Measurements from ENCODE around the gene SLC5A10. TPM values are rescaled to one million over a fixed set of nuclear protein-coding genes. Genes with fewer than 3 reads are reported as not detected.
A peak's percentile ranks its signal among the peaks of the same experiment; 100 is the strongest.
"Not testable (repeated sequence)": the region's sequence is repeated elsewhere in the genome, so short reads cannot be mapped to it uniquely, and the experiment has no call there.

The SLC5A10 gene
- total RNA-seq, result under 1 TPM; 0.26 to 0.27 TPM
- long read RNA-seq, partial matches to known transcripts, result 0 of 5 reads
- long read RNA-seq, other reads (novel, unspliced or antisense), result 5 of 5 reads

GRCh38 chr17:18951941-18952842 lies at the start of gene SLC5A10:
SLC5A10 (plus strand) TSS chr17:18952165; CDS start chr17:18952206, 41 bp downstream.
- DNase-seq (no peak), ATAC-seq (no peak)
- intact Hi-C loops (cut with DNase I), result no loop called here

GRCh38 chr17:18904482-18904881 lies 47.5 kb upstream of the SLC5A10 start:
- no peak for DNase-seq
- ATAC-seq, result no peak
- intact Hi-C loops (cut with DNase I), result no loop called here

GRCh38 chr17:18905226-18905625 lies 46.7 kb upstream of the SLC5A10 start:
- DNase-seq, result no peak
- ATAC-seq, result no peak
- intact Hi-C loops (cut with DNase I), result no loop called here

GRCh38 chr17:18910326-18910725 lies 41.6 kb upstream of the SLC5A10 start:
- DNase-seq, result no peak
- ATAC-seq, result no peak
- intact Hi-C loops (cut with DNase I), result no loop called here

DNA sequence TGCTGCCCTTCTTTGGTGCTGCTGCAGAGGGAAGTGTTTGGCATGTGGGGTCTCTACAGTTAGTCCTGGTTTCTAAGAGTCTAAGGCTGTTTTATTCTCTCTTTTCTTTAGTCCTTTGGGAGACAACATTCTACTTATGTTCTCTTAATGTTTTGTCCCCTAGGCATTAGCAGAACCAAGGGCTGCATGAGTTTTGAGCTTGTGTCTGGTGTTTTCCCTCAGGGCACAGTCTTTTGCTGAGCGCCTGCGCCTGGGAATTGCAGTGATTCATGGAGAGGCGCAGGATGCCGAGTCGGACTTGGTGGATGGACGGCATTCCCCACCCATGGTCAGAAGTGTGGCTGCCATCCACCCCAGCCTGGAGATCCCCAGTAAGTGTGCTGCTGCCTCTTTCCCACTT lies 41.1 kb upstream of the SLC5A10 start:
- no peak for ATAC-seq
- intact Hi-C loops (cut with DNase I), result no loop called here

DNA sequence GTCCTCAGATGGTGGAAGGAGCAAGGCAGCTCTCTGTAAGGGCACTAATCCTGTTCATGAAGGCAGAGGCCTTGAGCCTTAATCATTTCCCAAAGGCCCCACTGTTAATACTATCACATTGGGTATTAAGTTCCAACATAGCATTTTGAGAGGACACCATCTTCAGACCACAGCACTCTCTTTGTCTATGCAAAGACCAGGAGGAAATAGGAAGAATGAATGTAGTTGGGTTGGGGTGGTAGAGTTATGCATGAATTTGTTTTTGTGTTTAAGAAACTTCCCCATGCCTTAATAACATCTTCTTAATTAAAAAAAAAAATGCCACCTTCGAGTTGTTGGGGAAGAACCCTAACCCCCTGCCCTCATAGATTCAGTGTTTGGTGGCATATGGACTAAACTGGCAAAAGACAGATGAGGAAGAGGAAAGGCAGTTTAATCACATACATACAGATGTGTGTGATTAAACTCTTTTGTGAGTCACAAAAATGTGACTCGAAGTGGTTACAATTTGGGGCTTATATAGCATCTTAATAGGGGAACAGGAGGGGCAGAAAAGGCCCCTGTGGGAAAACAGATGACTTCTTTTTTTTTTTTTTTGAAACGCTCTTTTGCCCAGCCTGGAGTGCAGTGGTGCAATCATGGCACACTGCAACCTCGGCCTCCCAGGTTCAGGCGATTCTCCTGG lies 35.0 kb upstream of the SLC5A10 start:
- intact Hi-C loops (cut with DNase I), result no loop called here

More for the DNA sequence above, 41.1 kb upstream of the SLC5A10 start:
- no peak for DNase-seq

GRCh38 chr17:18917506-18918032 lies 34.4 kb upstream of the SLC5A10 start:
- ATAC-seq, result no peak
- intact Hi-C loops (cut with DNase I), result no loop called here
- no peak for DNase-seq

More for the DNA sequence above, 35.0 kb upstream of the SLC5A10 start:
- no peak for DNase-seq
- no peak for ATAC-seq

- intact Hi-C loops (cut with DNase I), result loop anchor here in 1 of 2 donors (10.0 kb wide), 1 partner anchor 55 kb away; no protein-coding TSS in a partner anchor
Measured at GRCh38 chr17:18919963-18920362, 32.0 kb upstream of the SLC5A10 start.

GRCh38 chr17:18920911-18921441 lies 31.0 kb upstream of the SLC5A10 start:
- no peak for ATAC-seq

More at GRCh38 chr17:18919963-18920362, 32.0 kb upstream of the SLC5A10 start:
- DNase-seq, result no peak
- no peak for ATAC-seq

DNA sequence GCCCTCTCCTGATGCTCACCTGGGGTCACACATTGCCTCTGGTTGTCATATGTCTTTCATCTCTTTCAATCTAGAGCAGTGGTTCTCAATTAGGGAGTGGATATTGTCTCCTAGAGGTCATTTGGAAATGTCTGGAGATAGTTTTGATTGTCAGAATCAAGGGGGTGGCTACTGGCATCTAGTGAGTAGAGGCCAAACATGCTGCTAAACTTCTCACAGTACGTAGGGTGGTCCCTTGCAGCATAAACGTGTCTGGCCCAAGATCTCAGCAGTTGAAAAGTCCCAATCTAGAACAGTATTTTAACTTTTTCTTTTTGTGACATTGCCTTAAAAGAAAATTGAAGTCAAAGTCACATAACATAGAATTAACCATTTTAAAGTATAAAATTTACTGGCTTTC lies 30.5 kb upstream of the SLC5A10 start:
- DNase-seq (no peak), ATAC-seq (no peak)
- intact Hi-C loops (cut with DNase I), result loop anchor here in 1 of 2 donors (10.0 kb wide), 1 partner anchor 57 kb away; no protein-coding TSS in a partner anchor

More at GRCh38 chr17:18920911-18921441, 31.0 kb upstream of the SLC5A10 start:
- intact Hi-C loops (cut with DNase I), result loop anchor here in 1 of 2 donors (10.0 kb wide), 1 partner anchor 56 kb away; no protein-coding TSS in a partner anchor
- no peak for DNase-seq

DNA sequence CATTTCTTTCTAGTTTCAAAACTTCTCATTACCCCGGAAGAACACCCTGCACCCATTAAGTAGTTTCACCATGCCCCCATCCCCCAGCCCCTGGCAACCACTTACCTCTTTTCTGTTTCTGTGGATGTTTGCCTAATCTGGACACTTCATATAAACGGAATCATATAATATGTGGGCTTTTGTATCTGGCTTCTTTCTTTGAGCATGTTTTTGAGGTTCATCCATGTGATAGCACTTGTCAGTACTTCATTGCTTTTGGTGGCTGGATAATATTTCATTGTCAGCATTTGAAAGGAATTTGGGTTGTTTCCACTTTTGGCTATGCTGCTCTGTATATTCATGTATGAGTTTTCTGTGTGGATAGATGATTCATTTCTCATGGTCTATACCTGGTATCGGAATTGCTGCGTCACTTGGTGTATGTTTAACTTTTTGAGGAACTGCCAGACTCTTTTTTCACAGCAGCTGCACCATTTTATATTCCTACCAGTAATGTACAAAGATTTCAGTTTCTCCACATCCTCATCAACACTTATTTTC lies 30.0 kb upstream of the SLC5A10 start:
- intact Hi-C loops (cut with DNase I), result loop anchor here in 1 of 2 donors (10.0 kb wide), 1 partner anchor 57 kb away; no protein-coding TSS in a partner anchor
- DNase-seq (no peak), ATAC-seq (no peak)

GRCh38 chr17:18922596-18922995 lies 29.4 kb upstream of the SLC5A10 start:
- intact Hi-C loops (cut with DNase I), result loop anchor here in 1 of 2 donors (10.0 kb wide), 1 partner anchor 58 kb away; no protein-coding TSS in a partner anchor
- ATAC-seq, DNase-seq: not testable (repeated sequence)

DNA sequence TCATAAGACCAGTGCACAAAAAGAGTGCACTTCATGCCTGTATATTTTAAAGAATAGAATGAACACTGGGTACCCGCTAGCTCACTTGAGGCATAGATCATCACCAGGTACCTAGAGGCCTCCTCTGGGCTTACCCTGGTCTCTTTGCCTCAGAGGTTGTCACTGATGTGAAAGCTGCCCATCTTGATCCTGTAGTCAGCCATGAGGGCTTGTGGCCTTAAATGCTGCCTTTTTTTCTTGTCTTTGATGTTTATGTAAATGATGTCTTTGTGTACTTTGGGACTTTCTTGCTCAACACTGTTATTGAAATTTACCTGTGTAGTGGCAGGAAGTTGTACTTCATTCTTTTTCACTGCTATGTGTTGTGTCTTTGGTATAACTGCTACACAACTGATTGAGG lies 26.8 kb upstream of the SLC5A10 start:
- intact Hi-C loops (cut with DNase I), result loop anchor here in 1 of 2 donors (10.0 kb wide), 1 partner anchor 60 kb away; no protein-coding TSS in a partner anchor
- DNase-seq (no peak), ATAC-seq (no peak)

DNA sequence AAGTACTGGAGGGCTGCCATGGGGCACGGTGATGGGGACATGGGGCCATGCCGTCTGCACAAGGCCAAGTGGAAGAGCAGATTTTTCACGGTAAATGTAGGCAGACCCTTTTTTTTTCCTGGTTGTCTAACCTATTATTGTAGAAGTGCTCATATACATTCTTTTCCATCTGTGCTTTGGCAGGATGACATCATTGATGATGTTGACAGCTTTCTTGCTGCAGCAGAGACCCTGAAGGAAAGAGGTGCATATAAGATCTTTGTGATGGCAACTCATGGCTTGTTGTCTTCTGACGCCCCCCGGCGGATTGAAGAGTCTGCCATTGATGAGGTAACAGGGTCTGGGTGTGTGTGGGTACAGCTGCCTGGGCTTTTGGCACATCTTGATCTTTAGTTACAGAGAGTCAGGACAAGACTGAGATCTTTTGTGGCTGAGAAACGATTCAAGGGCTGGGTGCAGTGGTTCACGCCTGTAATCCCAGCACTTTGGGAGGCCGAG lies 23.3 kb upstream of the SLC5A10 start:
- no peak for DNase-seq
- no peak for ATAC-seq
- intact Hi-C loops (cut with DNase I), result loop anchor here in 1 of 2 donors (10.0 kb wide), 1 partner anchor 64 kb away; no protein-coding TSS in a partner anchor

- ATAC-seq, result no peak
- intact Hi-C loops (cut with DNase I), result no loop called here
- DNase-seq, result no peak
Measured at GRCh38 chr17:18932360-18933055, 19.5 kb upstream of the SLC5A10 start.

GRCh38 chr17:18933102-18934058 lies 18.6 kb upstream of the SLC5A10 start:
- DNase-seq (no peak), ATAC-seq (peak; percentile 30 to 80)
- intact Hi-C loops (cut with DNase I), result no loop called here
